GM18519 (cell line): ENCODE measurements around the gene MICA.
"Not testable (repeated sequence)": the region's sequence is repeated elsewhere in the genome, so short reads cannot be mapped to it uniquely, and the experiment has no call there.

Source experiments
- ATAC-seq: cut with Tn5 transposase; IDR thresholded peaks from one replicate; pipeline ENCODE4 v1.9.1; 2021; ENCODE audit warnings: mild to moderate bottlenecking, moderate library complexity; ENCODE audit not compliant: unreplicated experiment, low FRiP score

Gene MICA

GRCh38 chr6:31405996-31406395, 2.6 kb downstream of the MICA start:
- ATAC-seq = no peak

- ATAC-seq = no peak
These were observed 4.3 kb downstream of the MICA start for GRCh38 chr6:31407699-31408098.

GRCh38 chr6:31412506-31412905, 9.1 kb downstream of the MICA start:
- ATAC-seq = no peak

- not testable (repeated sequence) for ATAC-seq
These were observed 10.9 kb downstream of the MICA start for GRCh38 chr6:31414148-31414770.

GRCh38 chr6:31414771-31415265, 11.4 kb downstream of the MICA start:
- no peak for ATAC-seq

GRCh38 chr6:31416394-31417014, 13.1 kb downstream of the MICA start:
- no peak for ATAC-seq

- no peak for ATAC-seq
These were observed 14.9 kb downstream of the MICA start for GRCh38 chr6:31418251-31418650.

- ATAC-seq = no peak
These were observed 16.4 kb downstream of the MICA start for GRCh38 chr6:31419842-31420241.

- no peak for ATAC-seq
These were observed 17.2 kb downstream of the MICA start for GRCh38 chr6:31420546-31420945.

GRCh38 chr6:31422587-31422986, 19.2 kb downstream of the MICA start:
- ATAC-seq = no peak

- no peak for ATAC-seq
These were observed 20.2 kb downstream of the MICA start for GRCh38 chr6:31423550-31423949.

GRCh38 chr6:31426395-31427354, 23.3 kb downstream of the MICA start:
- no peak for ATAC-seq

GRCh38 chr6:31430449-31430848, 27.1 kb downstream of the MICA start:
- no peak for ATAC-seq

GRCh38 chr6:31435051-31435450, 31.7 kb downstream of the MICA start:
- ATAC-seq = not testable (repeated sequence)

GRCh38 chr6:31438222-31438621, 34.8 kb downstream of the MICA start:
- ATAC-seq = no peak

- ATAC-seq = no peak
These were observed 35.3 kb downstream of the MICA start for GRCh38 chr6:31438677-31439076.

- no peak for ATAC-seq
These were observed 38.2 kb downstream of the MICA start for GRCh38 chr6:31441365-31442267.

- ATAC-seq = no peak
These were observed 43.1 kb downstream of the MICA start for GRCh38 chr6:31446481-31446880.

GRCh38 chr6:31446999-31447789, 43.8 kb downstream of the MICA start:
- ATAC-seq = not testable (repeated sequence)
